ENCODE data around the gene CPM. TPM values are rescaled to one million over a fixed set of nuclear protein-coding genes. Genes with fewer than 3 reads are reported as not detected.
"Not testable (repeated sequence)": the region's sequence is repeated elsewhere in the genome, so short reads cannot be mapped to it uniquely, and the experiment has no call there.

Gene CPM
- polyA plus RNA-seq, 4 donors, result 17.3 to 36.2 (median 27.6) TPM

DNA sequence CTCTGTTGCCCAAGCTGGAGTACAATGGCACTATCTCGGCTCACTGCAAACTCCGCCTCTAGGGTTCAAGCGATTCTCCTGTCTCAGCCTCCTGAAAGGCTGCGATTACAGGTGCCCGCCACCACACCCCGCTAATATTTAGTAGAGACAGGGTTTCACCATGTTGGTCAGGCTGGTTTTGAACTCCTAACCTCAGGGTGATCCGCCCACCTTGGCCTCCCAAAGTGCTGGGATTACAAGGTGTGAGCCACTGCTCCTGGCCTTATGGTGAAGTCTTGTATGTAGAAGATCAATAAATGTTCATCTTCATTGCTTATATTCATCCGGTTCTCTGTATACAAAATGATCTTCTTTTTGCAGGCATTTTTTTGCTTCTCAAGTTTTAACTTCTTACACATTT is 77.2 kb downstream of the CPM start:
- DNase-seq (ENCODE audit: low read depth in 4 of 4, low spot score in 2 of 4), result no peak

GRCh38 chr12:68855111-68855510 is 77.9 kb downstream of the CPM start:
- no peak for DNase-seq (ENCODE audit: low read depth in 4 of 4, low spot score in 2 of 4)

GRCh38 chr12:68854554-68854953 is 78.4 kb downstream of the CPM start:
- no peak for DNase-seq (ENCODE audit: low read depth in 4 of 4, low spot score in 2 of 4)

DNA sequence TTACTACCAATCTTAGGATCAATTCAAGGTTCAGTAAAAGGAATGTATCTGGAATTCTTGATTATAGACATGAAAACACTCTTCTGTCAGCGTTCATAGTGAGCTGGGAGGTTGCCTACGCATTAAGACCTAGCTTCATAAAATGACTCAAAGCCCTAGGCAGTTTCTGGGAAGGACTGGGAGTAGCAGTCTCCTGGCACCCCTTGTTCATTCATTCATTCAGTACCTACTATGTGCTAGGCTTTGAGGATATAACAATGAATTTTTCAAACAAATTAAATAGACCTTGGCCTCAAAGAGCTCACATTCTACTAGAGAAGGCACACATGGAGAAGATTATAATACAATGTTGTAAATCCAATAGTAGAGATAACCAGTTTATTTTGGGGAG is 78.9 kb downstream of the CPM start:
- no peak for DNase-seq (ENCODE audit: low read depth in 4 of 4, low spot score in 2 of 4)

- no peak for DNase-seq (ENCODE audit: low read depth in 4 of 4, low spot score in 2 of 4)
Measured at GRCh38 chr12:68853396-68854077, 79.4 kb downstream of the CPM start.

- DNase-seq (ENCODE audit: low read depth in 4 of 4, low spot score in 2 of 4), result no peak
Measured at GRCh38 chr12:68851592-68852306, 81.2 kb downstream of the CPM start.

DNA sequence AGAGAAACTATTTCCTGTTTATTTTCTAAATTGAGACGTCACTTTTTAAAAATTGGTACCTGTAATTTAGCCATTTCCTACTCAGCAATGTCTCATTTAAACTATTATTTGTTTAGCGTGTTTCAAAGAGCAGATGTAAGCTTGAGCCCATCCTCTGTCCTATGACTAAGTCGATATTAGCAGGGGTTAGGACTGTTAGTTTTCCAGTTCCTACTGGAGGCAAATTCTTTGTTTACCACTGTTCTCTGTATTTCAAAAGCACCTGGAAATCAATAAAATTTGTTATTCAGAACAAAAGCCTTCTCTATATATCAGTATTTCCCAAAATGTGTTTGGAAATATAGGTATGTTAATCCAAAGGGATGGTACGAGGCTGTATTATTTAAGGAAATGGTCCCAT is 82.6 kb downstream of the CPM start:
- no peak for DNase-seq (ENCODE audit: low read depth in 4 of 4, low spot score in 2 of 4)

DNA sequence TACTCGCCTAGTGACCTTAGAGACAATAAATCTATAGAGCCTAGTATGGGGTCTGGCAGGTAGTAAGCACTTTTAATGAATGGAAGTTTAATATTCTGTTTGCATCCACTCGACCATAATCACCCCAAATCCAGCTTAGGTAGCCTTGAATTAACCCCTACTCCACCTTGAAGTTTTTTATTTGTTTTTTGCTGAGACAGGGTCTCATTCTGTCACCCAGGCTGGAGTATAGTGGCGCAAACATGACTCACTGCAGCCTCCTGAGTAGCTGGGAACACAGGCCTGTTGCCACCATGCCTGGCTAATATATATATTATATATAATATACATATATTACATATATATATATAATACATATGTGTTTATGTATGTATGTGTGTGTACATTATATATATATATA is 86.2 kb downstream of the CPM start:
- DNase-seq (ENCODE audit: low read depth in 4 of 4, low spot score in 2 of 4), result no peak

GRCh38 chr12:68844788-68845695 is 87.9 kb downstream of the CPM start:
- no peak for DNase-seq (ENCODE audit: low read depth in 4 of 4, low spot score in 2 of 4)

GRCh38 chr12:68844318-68844745 is 88.6 kb downstream of the CPM start:
- no peak for DNase-seq (ENCODE audit: low read depth in 4 of 4, low spot score in 2 of 4)

- DNase-seq (ENCODE audit: low read depth in 4 of 4, low spot score in 2 of 4), result no peak
Measured at GRCh38 chr12:68842784-68843567, 90.0 kb downstream of the CPM start.

- DNase-seq (ENCODE audit: low read depth in 4 of 4, low spot score in 2 of 4), result no peak
Measured at GRCh38 chr12:68842123-68842522, 90.8 kb downstream of the CPM start.

DNA sequence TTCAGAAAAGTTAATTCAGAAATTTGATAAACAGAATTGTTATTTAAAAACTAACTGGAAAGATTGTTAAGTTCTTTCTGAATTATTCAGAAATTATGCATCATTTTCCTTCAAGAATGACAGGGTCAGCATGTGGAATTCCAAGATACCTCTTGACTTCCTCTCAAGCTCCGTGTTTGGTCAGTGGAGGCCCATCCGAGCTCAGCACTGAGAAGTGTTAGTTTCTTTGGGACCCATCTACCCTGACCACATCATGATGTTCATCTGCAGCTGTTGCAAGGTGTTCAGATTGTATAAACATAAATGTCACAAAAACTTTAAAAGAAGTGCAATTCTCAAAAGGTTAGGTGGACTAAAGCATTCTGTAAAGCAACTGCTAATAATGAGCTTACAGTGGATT is 91.3 kb downstream of the CPM start:
- DNase-seq (ENCODE audit: low read depth in 4 of 4, low spot score in 2 of 4), result no peak

DNA sequence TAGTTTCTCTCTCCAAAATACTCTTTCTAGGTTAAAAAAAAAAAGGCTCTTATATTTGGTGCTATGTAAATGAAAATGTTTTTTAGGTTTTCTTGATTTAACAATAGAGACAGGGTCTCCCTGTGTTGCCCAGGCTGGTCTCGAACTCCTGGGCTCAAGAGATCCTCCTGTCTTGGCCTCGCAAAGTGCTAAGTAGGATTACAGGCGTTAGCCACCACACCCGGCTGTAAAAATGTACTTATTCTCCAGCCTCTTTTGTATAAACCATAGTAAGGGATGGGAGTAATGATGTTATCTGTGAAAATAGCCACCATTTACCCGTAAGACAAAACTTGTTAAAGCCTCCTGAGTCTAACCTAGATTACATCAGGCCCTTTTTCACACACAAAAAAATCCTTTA is 91.8 kb downstream of the CPM start:
- not testable (repeated sequence) for DNase-seq (ENCODE audit: low read depth in 4 of 4, low spot score in 2 of 4)

- no peak for DNase-seq (ENCODE audit: low read depth in 4 of 4, low spot score in 2 of 4)
Measured at GRCh38 chr12:68839183-68840147, 93.5 kb downstream of the CPM start.

- no peak for DNase-seq (ENCODE audit: low read depth in 4 of 4, low spot score in 2 of 4)
Measured at GRCh38 chr12:68838046-68838886, 94.7 kb downstream of the CPM start.

GRCh38 chr12:68837215-68837614 is 95.8 kb downstream of the CPM start:
- no peak for DNase-seq (ENCODE audit: low read depth in 4 of 4, low spot score in 2 of 4)

DNA sequence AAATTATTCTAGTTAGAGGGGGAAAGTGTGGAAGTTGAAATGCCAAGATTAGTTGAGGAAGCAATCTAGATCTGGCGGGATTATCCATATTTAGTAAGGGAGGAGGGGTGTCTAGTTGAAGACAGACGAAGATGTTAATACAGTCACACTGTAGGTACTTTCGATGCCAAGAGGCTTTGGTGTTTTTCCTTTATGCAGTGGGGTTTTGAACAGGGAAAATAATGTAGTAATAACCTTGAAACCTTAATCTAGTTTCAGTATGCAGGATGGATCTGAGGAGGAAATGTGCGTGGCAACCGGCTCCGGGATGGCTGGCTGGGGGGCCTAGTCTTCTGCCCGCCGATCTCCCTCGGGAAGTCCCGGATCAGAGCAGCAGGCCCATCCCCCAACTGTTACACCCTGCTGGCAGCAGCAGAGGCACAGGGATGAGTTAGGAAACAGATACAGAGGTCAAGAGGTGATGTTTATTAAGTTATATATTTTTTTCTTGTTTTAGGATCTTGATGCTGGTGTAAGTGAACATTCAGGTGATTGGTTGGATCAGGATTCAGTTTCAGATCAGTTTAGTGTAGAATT is 97.5 kb downstream of the CPM start:
- no peak for DNase-seq (ENCODE audit: low read depth in 4 of 4, low spot score in 2 of 4)
